PC-3 (cell line): ENCODE measurements around the gene USH2A. TPM values are rescaled to one million over a fixed set of nuclear protein-coding genes. Genes with fewer than 3 reads are reported as not detected.

Experiments
- ATAC-seq: fragments of 200-7000 bp; cut with Tn5 transposase; 2 replicates; pipeline ENCODE4 v1.9.1; 2020; ENCODE audit warnings: mild to moderate bottlenecking, moderate library complexity
- BruUV-seq: library from RNA; stranded (reverse); fragments of 400-500 nt; replicated peaks from 2 replicates; lab custom pipeline; 2021; lab: Mats Ljungman, UMichigan
- CTCF ChIA-PET: fragments of 300-600 bp; sonication (Branson Sonifier 250); formaldehyde crosslinking; loops from one replicate; lab custom pipeline; 2022; ENCODE audit warnings: antibody characterized with exemption; lab: Charles Lee
- POLR2A ChIA-PET: fragments of 300-600 bp; sonication (Branson Sonifier 250); formaldehyde crosslinking; loops from one replicate; lab custom pipeline; 2022; ENCODE audit warnings: antibody characterized with exemption; ENCODE audit not compliant: unreplicated experiment; lab: Charles Lee
- DNase-seq: peaks from one replicate; pipeline ENCODE4 v3.0.0-alpha.2; 2015
- H2AFZ ChIP-seq: fragments of 300-600 bp; sonication (generic); 2 replicates; pipeline ENCODE4 v1.6.0; 2016; ENCODE audit warnings: antibody characterized with exemption, low read length
- H3F3A ChIP-seq: fragments of 300-600 bp; sonication (generic); one replicate; pipeline ENCODE4 v1.6.0; 2017; ENCODE audit warnings: antibody characterized with exemption, low read length, control low read depth, mild to moderate bottlenecking; ENCODE audit not compliant: unreplicated experiment
- H3K27ac ChIP-seq: fragments of 300-600 bp; sonication (generic); 2 replicates; pipeline ENCODE4 v1.5.1; 2016; ENCODE audit warnings: mild to moderate bottlenecking, low read length
- H3K27me3 ChIP-seq: fragments of 300-600 bp; sonication (generic); 2 replicates; pipeline ENCODE4 v1.6.1; 2016; ENCODE audit warnings: low read length, mixed read lengths
- H3K36me3 ChIP-seq: fragments of 300-600 bp; sonication (generic); 2 replicates; pipeline ENCODE4 v1.6.1; 2016; ENCODE audit warnings: low read depth, mixed run types, low read length, mixed read lengths
- H3K4me1 ChIP-seq: fragments of 300-600 bp; sonication (generic); 2 replicates; pipeline ENCODE4 v1.5.1; 2016; ENCODE audit warnings: low read length; ENCODE audit not compliant: insufficient read depth
- H3K4me2 ChIP-seq: fragments of 300-600 bp; sonication (generic); 2 replicates; pipeline ENCODE4 v1.6.0; 2016; ENCODE audit warnings: low read length
- H3K4me3 ChIP-seq: fragments of 300-600 bp; sonication (generic); 2 replicates; pipeline ENCODE4 v1.5.1; 2016; ENCODE audit warnings: mild to moderate bottlenecking, low read length, mixed read lengths
- H3K79me2 ChIP-seq: fragments of 300-600 bp; sonication (generic); 2 replicates; pipeline ENCODE4 v1.6.1; 2017; ENCODE audit warnings: low read length, mixed read lengths
- H3K9ac ChIP-seq: fragments of 300-600 bp; sonication (generic); 2 replicates; pipeline ENCODE4 v1.6.0; 2016; ENCODE audit warnings: mild to moderate bottlenecking, low read length
- H3K9me2 ChIP-seq: fragments of 300-600 bp; sonication (generic); replicated peaks from 2 replicates; pipeline ENCODE4 v1.6.1; 2016; ENCODE audit warnings: mixed run types, low read length, mixed read lengths
- H3K9me3 ChIP-seq: fragments of 300-600 bp; sonication (generic); 2 replicates; pipeline ENCODE4 v1.6.1; 2016; ENCODE audit warnings: low read length, mixed read lengths
- H4K20me1 ChIP-seq: fragments of 300-600 bp; sonication (generic); 2 replicates; pipeline ENCODE4 v1.6.1; 2016; ENCODE audit warnings: low read length, mixed read lengths
- CTCF ChIP-seq: fragments of 300-600 bp; sonication (generic); conservative IDR thresholded peaks from 2 replicates; pipeline ENCODE4 v1.5.1; 2017; ENCODE audit warnings: antibody characterized with exemption, low read depth, mild to moderate bottlenecking, low read length
- EZH2 ChIP-seq: fragments of 300-600 bp; sonication (generic); IDR thresholded peaks from one replicate; pipeline ENCODE4 v1.6.1; 2017; ENCODE audit warnings: antibody characterized with exemption, mild to moderate bottlenecking, low read length; ENCODE audit not compliant: unreplicated experiment
- EZH2phosphoT487 ChIP-seq: fragments of 300-600 bp; sonication (generic); IDR thresholded peaks from 2 replicates; pipeline ENCODE4 v1.6.1; 2018; ENCODE audit warnings: mild to moderate bottlenecking, antibody characterized with exemption, low read length, borderline replicate concordance
- intact Hi-C: fragments of 100-400 bp; cut with micrococcal nuclease; formaldehyde crosslinking; loops from 2 replicates; pipeline ENCODE4 v1.9.0; 2023
- total RNA-seq: library from RNA; depleted of rRNA; stranded (reverse); fragments of >200 nt; gene quantifications from 2 replicates; pipeline ENCODE4 v1.2.3, GENCODE V29; 2014

The USH2A gene
- total RNA-seq, 1 experiment from 2014 or later: not detected

- Histone ChIP-seq H3K4me2 (no peak overlapping the region), H3F3A (no peaks in the 10 kb centered on the region), H3K4me3 (no peak overlapping the region), H3K4me1 (no peaks in the 10 kb centered on the region), H3K9me3 (no peaks in the 10 kb centered on the region), H3K27me3 (peaks cover 54% of the 10 kb centered on the region), H3K9me2 (no peaks in the 10 kb centered on the region), H3K9ac (no peak overlapping the region), H4K20me1 (no peaks in the 10 kb centered on the region), H3K79me2 (no peaks in the 10 kb centered on the region), H3K27ac (no peak overlapping the region), H2AFZ (no peak overlapping the region), H3K36me3 (no peaks in the 10 kb centered on the region)
- no TSS peak for BruUV-seq
- ATAC-seq (no peak), DNase-seq (no peak)
- ChIA-PET POLR2A (no interaction called here), CTCF (no interaction called here)
- no peak for TF ChIP-seq CTCF
- no peak for TF ChIP-seq EZH2
- TF ChIP-seq EZH2phosphoT487: no peak
- intact Hi-C loops: no loop called here
Observed at GRCh38 chr1:215986401-215986800, 436.8 kb downstream of the USH2A start.

DNA sequence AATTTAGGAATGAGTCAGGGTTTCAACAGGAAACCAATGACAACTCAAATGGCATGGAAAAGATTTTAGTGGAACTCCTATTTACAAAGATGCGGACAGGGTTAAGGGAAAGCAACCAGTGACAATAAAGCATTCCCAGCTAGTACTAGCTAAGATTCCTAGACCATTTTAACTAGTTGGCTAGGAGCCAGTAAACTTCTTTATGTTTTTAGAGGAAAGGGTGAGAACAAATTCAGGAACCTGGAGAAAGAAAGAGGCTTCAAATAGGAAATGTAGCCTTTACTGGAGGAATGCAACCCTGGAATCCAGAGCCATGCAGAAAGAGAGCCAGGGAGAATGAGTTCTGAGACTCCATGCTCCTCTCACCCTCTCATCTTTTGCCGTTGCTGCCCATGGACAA is 439.6 kb downstream of the USH2A start:
- H3K79me2 ChIP-seq: no peaks in the 10 kb centered on the region
- no peak overlapping the region for H3K9ac ChIP-seq
- no peaks in the 10 kb centered on the region for H3K4me1 ChIP-seq
- no TSS peak for BruUV-seq
- no peak for TF ChIP-seq EZH2
- no peak for TF ChIP-seq EZH2phosphoT487
- TF ChIP-seq CTCF: no peak
- no peak overlapping the region for H3K4me2 ChIP-seq
- H3K4me3 ChIP-seq: no peak overlapping the region
- no peaks in the 10 kb centered on the region for H3K36me3 ChIP-seq
- no peaks in the 10 kb centered on the region for H3F3A ChIP-seq
- DNase-seq (peak; percentile 21), ATAC-seq (no peak)
- ChIA-PET CTCF (no interaction called here), POLR2A (no interaction called here)
- intact Hi-C loops: no loop called here
- no peaks in the 10 kb centered on the region for H3K9me3 ChIP-seq
- no peak overlapping the region for H3K27ac ChIP-seq
- no peaks in the 10 kb centered on the region for H3K9me2 ChIP-seq
- H2AFZ ChIP-seq: no peak overlapping the region
- H4K20me1 ChIP-seq: no peaks in the 10 kb centered on the region
- peaks cover 48% of the 10 kb centered on the region for H3K27me3 ChIP-seq

DNA sequence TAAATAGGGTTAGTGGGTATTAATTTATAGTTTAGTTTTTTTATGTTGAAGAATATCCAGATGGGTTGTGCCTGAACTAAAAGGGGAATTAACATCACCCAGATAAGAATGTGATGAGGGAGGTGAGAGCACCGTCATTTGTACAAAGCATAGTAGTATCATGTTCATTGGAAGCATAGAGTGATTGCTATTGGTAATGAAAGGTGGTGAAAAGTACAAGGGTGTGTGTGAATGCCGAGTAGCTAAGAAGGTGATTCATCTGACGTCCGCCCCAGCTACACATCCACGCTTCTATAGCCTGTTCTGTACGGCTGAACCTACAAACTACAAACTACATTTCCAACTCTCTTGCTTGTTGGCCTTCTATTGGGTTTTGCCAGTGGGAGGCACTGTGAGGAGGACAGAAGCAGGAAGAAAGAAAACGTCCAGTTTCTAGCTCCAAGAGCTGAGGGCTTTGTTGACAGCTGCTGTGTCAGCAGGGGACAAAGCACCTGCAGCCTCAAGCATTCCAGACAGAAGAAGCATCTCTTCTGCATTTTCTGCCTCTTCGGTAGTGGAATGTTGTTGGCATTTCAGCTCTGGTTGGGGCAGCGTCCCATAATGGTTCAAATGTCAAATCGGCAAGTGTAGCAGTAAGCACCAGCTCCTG is 451.3 kb downstream of the USH2A start:
- Histone ChIP-seq H3K36me3 (no peaks in the 10 kb centered on the region), H3K4me2 (no peak overlapping the region), H2AFZ (no peak overlapping the region), H3K9me2 (no peaks in the 10 kb centered on the region), H3F3A (no peaks in the 10 kb centered on the region), H3K4me3 (no peak overlapping the region), H3K27ac (no peak overlapping the region), H3K79me2 (no peaks in the 10 kb centered on the region), H4K20me1 (no peaks in the 10 kb centered on the region), H3K9me3 (no peaks in the 10 kb centered on the region), H3K9ac (no peak overlapping the region), H3K27me3 (peaks cover 61% of the 10 kb centered on the region), H3K4me1 (no peaks in the 10 kb centered on the region)
- POLR2A ChIA-PET: no interaction called here
- intact Hi-C loops: no loop called here
- ATAC-seq: no peak
- no peak for DNase-seq
- CTCF ChIA-PET: no interaction called here
- TF ChIP-seq EZH2 (no peak), EZH2phosphoT487 (no peak), CTCF (no peak)
- BruUV-seq: no TSS peak
